ENCODE data around the gene STEAP1B.
"Not testable (repeated sequence)": the region's sequence is repeated elsewhere in the genome, so short reads cannot be mapped to it uniquely, and the experiment has no call there.

The STEAP1B gene

DNA sequence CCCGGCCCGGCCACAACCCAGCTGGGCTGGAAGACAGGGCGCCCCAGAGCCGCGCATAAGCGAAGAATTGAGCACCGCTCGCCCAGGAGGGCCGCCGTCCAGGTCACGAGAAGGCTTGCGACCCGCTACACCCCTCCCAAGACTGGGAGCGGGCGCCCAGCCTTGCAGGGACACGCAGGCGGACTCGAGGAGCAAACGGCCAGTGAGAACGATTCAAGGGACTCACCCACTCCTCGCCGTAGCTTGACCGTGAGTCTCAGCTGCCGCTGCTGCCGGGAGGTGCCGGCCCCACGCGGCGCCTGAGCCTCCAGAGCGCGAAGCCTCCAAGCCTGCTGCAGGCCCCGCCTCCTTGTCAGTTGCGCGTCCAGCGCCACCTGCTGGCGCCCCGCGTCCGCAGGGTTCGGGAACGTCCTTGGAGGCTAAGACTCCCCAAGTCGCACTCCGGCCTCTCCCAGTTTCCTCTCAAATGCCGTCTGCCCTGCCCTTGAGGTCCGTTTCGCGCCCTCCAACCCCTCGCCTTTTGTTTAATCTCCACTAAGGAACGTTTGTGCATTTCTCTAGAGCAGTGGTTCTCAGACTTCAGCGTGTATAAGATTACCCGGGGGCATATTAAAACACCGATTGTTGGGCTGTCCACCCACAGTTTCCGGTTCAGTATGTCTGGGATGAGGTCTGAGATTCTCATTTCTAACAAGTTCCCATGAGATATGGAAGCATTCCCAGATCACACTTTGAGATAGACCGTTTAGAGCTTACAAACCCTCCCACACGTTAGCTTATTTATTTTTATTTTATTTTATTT, at the start of gene STEAP1B:
Gene STEAP1B (minus strand): TSS at position 301 of the 802 bp plus-strand sequence. CDS start 5,333 bp downstream, outside the sequence.
- not testable (repeated sequence) for H3K27me3 ChIP-seq, H3K27ac ChIP-seq, H4K20me1 ChIP-seq, H3K4me1 ChIP-seq, H3K9ac ChIP-seq, H3K9me3 ChIP-seq, H3K36me3 ChIP-seq
- Histone ChIP-seq H3K4me2 (peak within 1 kb of the TSS; percentile 74), H3K4me3 (peak within 1 kb of the TSS; percentile 52)

DNA sequence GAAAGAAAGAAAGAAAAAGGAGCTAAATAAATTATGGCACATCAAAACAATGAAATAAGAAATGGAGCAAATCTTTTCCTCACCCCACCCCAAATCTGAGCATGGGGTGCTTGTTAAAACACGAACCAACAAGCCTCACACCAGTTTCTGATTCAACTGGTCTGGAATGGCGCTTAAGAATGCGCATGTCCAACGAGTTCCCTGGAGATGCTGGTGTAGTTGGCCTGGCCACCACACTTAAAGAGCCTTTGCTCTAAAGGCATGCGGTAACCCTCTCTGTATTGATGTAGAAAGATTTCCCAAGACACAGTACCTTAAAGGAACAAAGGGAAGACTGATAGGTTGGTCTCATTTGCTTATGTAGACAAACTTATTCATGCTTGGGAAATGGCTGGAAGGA, 49.1 kb upstream of the STEAP1B start:
- no peak for TF ChIP-seq Cebpa-rat (IDR thresholded peaks at IDR 0.05)
- H3K27ac ChIP-seq = no peak overlapping the region; the same call in 1 of the 2 replicates
- no peaks in the 10 kb centered on the region for H3K36me3 ChIP-seq
- no peak overlapping the region for H3K4me3 ChIP-seq
- H3K4me1 ChIP-seq = peaks cover 86% of the 10 kb centered on the region
- H4K20me1 ChIP-seq = no peaks in the 10 kb centered on the region
- peak overlapping the region; percentile 77 for H3K4me2 ChIP-seq
- H3K9ac ChIP-seq = no peak overlapping the region
- 0 out of 2 replicates have a peak, but pooled peaks cover 3% of the 10 kb centered on the region for H3K9me3 ChIP-seq
- no peaks in the 10 kb centered on the region for H3K27me3 ChIP-seq

GRCh38 chr7:22548313-22548712, 48.3 kb upstream of the STEAP1B start:
- peaks cover 86% of the 10 kb centered on the region for H3K4me1 ChIP-seq
- no peak for TF ChIP-seq Cebpa-rat (IDR thresholded peaks at IDR 0.05)
- H3K9ac ChIP-seq = no peak overlapping the region
- no peaks in the 10 kb centered on the region for H3K36me3 ChIP-seq
- H3K4me3 ChIP-seq = no peak overlapping the region
- no peaks in the 10 kb centered on the region for H4K20me1 ChIP-seq
- H3K9me3 ChIP-seq = no peaks in the 10 kb centered on the region
- no peak overlapping the region for H3K27ac ChIP-seq
- H3K27me3 ChIP-seq = no peaks in the 10 kb centered on the region
- H3K4me2 ChIP-seq = no peak overlapping the region

DNA sequence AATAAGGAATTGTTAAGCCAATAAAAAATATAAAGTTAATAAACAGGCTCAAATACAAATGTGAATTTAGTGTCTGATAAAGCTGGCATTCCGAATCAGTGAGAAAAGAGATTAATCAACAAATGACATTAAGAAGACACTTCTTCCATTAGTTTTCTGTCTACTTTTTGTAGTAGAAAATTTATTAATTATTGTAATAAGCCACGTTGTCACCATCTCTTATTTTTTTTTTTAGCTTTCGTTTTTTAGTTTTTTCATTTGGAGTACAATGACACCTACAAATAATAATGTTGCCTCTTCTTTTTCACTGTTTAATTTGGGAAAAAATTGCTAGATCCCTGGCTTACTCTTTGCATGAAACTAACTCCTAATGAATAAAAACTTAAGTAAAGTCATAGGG, 46.8 kb upstream of the STEAP1B start:
- H4K20me1 ChIP-seq = no peaks in the 10 kb centered on the region
- H3K27ac ChIP-seq = no peak overlapping the region
- H3K4me1 ChIP-seq = peaks cover 86% of the 10 kb centered on the region
- TF ChIP-seq Cebpa-rat (IDR thresholded peaks at IDR 0.05) = no peak
- no peak overlapping the region for H3K4me2 ChIP-seq
- no peak overlapping the region for H3K4me3 ChIP-seq
- no peaks in the 10 kb centered on the region for H3K27me3 ChIP-seq
- no peaks in the 10 kb centered on the region for H3K36me3 ChIP-seq
- H3K9me3 ChIP-seq = no peaks in the 10 kb centered on the region
- H3K9ac ChIP-seq = no peak overlapping the region

DNA sequence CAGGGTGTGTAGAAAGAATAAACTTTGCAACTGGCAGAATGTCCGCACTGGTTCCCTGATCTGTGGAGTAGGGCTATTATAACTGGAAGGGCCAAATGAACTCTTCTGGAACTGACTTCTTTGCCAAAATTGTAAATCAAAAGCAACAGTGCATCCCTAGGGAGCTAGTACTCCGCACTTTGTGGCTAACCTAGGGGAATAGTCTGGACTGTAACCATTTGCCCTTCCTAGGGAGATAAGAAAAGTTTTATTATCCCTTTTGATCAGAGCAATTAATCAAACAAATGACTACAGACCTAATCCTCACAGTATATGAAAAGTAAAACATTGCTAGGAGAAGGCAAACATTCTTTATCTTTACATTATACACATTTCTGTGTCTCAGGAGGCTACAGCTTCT, 45.5 kb upstream of the STEAP1B start:
- no peaks in the 10 kb centered on the region for H3K36me3 ChIP-seq
- no peak overlapping the region for H3K9ac ChIP-seq
- no peaks in the 10 kb centered on the region for H3K27me3 ChIP-seq
- H3K9me3 ChIP-seq = 0 out of 2 replicates have a peak, but pooled peaks cover 8% of the 10 kb centered on the region
- H3K27ac ChIP-seq = no peak overlapping the region
- TF ChIP-seq Cebpa-rat (IDR thresholded peaks at IDR 0.05) = no peak
- H3K4me2 ChIP-seq = peak overlapping the region; percentile 68
- H4K20me1 ChIP-seq = no peaks in the 10 kb centered on the region
- peaks cover 84% of the 10 kb centered on the region for H3K4me1 ChIP-seq
- no peak overlapping the region; the same call in 1 of the 2 replicates for H3K4me3 ChIP-seq

GRCh38 chr7:22544245-22544644, 44.3 kb upstream of the STEAP1B start:
- Histone ChIP-seq H3K4me3 (no peak overlapping the region), H3K36me3 (no peaks in the 10 kb centered on the region), H3K4me1 (peaks cover 71% of the 10 kb centered on the region), H3K27ac (no peak overlapping the region), H3K9me3 (0 out of 2 replicates have a peak, but pooled peaks cover 14% of the 10 kb centered on the region), H4K20me1 (no peaks in the 10 kb centered on the region), H3K9ac (no peak overlapping the region), H3K4me2 (peak overlapping the region; percentile 68), H3K27me3 (no peaks in the 10 kb centered on the region)
- TF ChIP-seq Cebpa-rat (IDR thresholded peaks at IDR 0.05) = no peak

DNA sequence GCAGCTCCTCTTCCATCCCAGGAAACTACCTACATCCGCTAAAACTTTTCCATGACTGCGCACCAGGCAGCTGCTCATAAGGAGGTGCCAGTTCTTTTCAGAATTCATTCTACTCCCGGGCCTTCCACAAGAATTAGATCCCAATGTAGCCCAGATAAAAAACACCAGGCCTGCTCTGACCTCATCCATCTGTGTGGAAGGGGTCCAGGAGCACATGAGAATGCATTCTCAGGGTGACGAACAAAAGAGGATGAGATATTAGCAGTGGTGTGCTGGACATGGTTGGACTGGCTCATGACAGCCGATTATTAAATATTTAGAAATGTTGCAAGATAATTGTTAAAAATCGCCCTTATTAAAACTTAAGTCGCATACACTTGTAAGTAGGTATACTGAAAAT, 43.2 kb upstream of the STEAP1B start:
- H3K4me1 ChIP-seq = peaks cover 60% of the 10 kb centered on the region
- H4K20me1 ChIP-seq = no peaks in the 10 kb centered on the region
- H3K27ac ChIP-seq = peak overlapping the region; percentile 25
- no peak overlapping the region for H3K4me3 ChIP-seq
- no peak for TF ChIP-seq Cebpa-rat (IDR thresholded peaks at IDR 0.05)
- H3K9ac ChIP-seq = peak overlapping the region; percentile 39; the same call in 1 of the 2 replicates
- no peaks in the 10 kb centered on the region for H3K36me3 ChIP-seq
- H3K4me2 ChIP-seq = peak overlapping the region; percentile 65
- H3K27me3 ChIP-seq = no peaks in the 10 kb centered on the region
- H3K9me3 ChIP-seq = 0 out of 2 replicates have a peak, but pooled peaks cover 14% of the 10 kb centered on the region

- Histone ChIP-seq H3K4me2 (peak overlapping the region; percentile 65), H3K4me3 (no peak overlapping the region), H3K9ac (peak overlapping the region; percentile 39; the same call in 1 of the 2 replicates), H3K27ac (peak overlapping the region; percentile 25), H4K20me1 (no peaks in the 10 kb centered on the region), H3K27me3 (no peaks in the 10 kb centered on the region), H3K9me3 (0 out of 2 replicates have a peak, but pooled peaks cover 14% of the 10 kb centered on the region), H3K36me3 (no peaks in the 10 kb centered on the region), H3K4me1 (peaks cover 55% of the 10 kb centered on the region)
- TF ChIP-seq Cebpa-rat (IDR thresholded peaks at IDR 0.05) = no peak
Measured at GRCh38 chr7:22542669-22543068, 42.7 kb upstream of the STEAP1B start.

DNA sequence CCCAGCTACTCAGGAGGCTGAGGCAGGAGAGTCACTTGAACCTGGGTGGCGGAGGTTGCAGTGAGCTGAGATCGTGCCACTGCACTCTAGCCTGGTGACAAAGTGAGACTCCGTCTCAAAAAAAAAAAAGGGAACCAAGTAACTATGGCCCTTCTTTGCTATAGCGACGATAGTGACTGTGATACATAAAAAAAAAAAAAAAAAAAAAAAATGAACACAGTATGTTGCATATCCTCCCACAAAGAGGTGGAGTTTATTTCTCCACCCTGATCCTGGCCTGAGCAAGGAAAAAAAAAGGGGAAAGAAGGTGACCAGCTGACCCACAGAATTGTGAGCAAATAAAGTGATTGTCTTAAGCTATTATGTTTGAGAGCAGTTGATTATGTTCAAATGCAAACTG, 42.3 kb upstream of the STEAP1B start:
- Histone ChIP-seq H3K9me3 (0 out of 2 replicates have a peak, but pooled peaks cover 14% of the 10 kb centered on the region), H3K4me2 (peak overlapping the region; percentile 65), H3K27ac (peak overlapping the region; percentile 25), H3K4me1 (peaks cover 55% of the 10 kb centered on the region), H3K9ac (no peak overlapping the region), H3K27me3 (no peaks in the 10 kb centered on the region), H3K36me3 (no peaks in the 10 kb centered on the region), H3K4me3 (no peak overlapping the region), H4K20me1 (no peaks in the 10 kb centered on the region)
- no peak for TF ChIP-seq Cebpa-rat (IDR thresholded peaks at IDR 0.05)

DNA sequence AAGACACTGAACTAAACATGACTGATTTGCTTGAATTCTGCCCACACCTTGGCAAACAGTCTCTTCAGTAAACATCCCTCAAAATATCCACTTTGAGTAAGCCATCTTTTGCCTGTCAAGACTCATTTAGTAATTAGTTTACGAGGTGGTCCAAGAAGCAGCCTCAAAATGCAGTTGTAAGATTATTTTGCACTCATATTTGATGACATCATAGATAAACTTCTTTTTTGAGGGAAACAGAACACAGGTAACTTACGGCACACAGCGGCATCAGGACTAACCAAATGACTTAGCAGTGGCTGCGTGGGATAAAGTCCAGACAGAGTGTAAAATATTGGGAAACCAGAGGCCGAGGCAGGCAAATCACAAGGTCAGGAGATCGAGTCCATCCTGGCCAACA, 41.8 kb upstream of the STEAP1B start:
- peak overlapping the region; percentile 65 for H3K4me2 ChIP-seq
- H3K4me1 ChIP-seq = peaks cover 55% of the 10 kb centered on the region
- H3K36me3 ChIP-seq = no peaks in the 10 kb centered on the region
- no peak overlapping the region for H3K9ac ChIP-seq
- H3K4me3 ChIP-seq = no peak overlapping the region
- no peaks in the 10 kb centered on the region for H3K27me3 ChIP-seq
- no peak overlapping the region for H3K27ac ChIP-seq
- TF ChIP-seq Cebpa-rat (IDR thresholded peaks at IDR 0.05) = no peak
- no peaks in the 10 kb centered on the region for H4K20me1 ChIP-seq
- H3K9me3 ChIP-seq = 0 out of 2 replicates have a peak, but pooled peaks cover 14% of the 10 kb centered on the region

DNA sequence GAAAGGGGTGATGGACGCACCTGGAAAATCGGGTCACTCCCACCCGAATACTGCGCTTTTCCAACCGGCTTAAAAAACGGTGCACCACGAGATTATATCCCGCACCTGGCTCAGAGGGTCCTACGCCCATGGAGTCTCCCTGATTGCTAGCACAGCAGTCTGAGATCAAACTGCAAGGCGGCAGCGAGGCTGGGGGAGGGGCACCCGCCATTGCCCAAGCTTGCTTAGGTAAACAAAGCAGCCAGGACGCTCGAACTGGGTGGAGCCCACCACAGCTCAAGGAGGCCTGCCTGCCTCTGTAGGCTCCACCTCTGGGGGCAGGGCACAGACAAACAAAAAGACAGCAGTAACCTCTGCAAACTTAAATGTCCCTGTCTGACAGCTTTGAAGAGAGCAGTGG, 28.5 kb upstream of the STEAP1B start:
- not testable (repeated sequence) for H3K4me2 ChIP-seq, H3K9ac ChIP-seq, H3K27me3 ChIP-seq, H3K27ac ChIP-seq, H3K4me1 ChIP-seq, H3K4me3 ChIP-seq, H3K36me3 ChIP-seq, H4K20me1 ChIP-seq
- peaks cover 13% of the 10 kb centered on the region for H3K9me3 ChIP-seq

DNA sequence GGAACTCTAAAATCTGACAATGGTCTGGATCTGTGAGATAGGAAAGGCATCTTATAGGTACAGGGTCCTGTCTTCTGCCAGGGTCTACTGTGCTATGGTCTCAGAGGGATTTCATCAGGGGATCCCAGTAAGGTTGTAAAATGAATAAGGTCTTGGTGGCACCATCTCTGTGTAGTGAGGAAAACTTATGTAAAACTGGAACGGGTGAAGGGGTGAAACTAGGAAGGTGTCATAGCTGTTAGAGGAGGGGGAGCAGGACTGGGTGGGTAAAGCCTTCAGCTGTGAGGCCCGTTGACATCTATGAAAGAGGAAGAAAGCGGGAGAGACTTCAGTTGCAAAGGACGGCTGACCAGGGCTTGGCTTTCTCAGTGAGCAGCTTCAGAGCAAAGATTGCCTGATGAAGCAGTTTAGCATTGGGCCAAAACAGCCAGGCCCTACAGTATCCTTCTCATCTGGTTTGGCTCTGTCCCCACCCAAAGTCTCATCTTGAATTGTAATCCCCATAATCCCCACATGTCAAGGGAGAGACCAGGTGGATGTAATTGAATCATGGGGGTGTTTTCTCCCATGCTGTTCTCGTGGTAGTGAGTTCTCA, 24.5 kb upstream of the STEAP1B start:
- not testable (repeated sequence) for H3K36me3 ChIP-seq, H3K9ac ChIP-seq, H3K4me3 ChIP-seq, H3K4me1 ChIP-seq, H3K27ac ChIP-seq, H3K27me3 ChIP-seq, H4K20me1 ChIP-seq
- H3K4me2 ChIP-seq = peak overlapping the region; percentile 54
- peaks cover 25% of the 10 kb centered on the region for H3K9me3 ChIP-seq
